Measurements from ENCODE around the gene GRB10.

Gene GRB10

DNA sequence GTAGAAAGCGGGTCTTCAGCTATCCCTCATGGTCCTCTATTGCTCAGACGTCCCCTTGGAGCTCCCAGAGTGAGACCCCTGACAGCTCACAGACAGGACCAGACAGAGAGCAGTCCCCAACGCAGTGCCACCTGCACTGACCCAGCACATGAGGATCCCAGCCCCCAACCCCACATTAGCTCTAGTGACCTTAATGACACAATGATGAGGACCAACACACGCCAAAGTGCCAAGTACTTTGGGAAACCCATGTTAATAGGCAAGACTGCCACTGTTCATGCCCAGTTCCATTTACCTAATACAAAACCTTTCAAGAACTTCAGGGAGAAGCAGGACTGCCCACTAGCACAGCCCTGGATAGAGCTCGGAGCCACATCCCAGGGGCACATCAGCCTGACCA lies 5.7 kb upstream of the GRB10 start:
- TF ChIP-seq, protein P1, sequence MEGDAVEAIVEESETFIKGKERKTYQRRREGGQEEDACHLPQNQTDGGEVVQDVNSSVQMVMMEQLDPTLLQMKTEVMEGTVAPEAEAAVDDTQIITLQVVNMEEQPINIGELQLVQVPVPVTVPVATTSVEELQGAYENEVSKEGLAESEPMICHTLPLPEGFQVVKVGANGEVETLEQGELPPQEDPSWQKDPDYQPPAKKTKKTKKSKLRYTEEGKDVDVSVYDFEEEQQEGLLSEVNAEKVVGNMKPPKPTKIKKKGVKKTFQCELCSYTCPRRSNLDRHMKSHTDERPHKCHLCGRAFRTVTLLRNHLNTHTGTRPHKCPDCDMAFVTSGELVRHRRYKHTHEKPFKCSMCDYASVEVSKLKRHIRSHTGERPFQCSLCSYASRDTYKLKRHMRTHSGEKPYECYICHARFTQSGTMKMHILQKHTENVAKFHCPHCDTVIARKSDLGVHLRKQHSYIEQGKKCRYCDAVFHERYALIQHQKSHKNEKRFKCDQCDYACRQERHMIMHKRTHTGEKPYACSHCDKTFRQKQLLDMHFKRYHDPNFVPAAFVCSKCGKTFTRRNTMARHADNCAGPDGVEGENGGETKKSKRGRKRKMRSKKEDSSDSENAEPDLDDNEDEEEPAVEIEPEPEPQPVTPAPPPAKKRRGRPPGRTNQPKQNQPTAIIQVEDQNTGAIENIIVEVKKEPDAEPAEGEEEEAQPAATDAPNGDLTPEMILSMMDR (conservative IDR thresholded peaks at IDR 0.05; ENCODE audit: low read depth, low read length), result no peak
- Histone ChIP-seq H2AFZ (ENCODE audit: low read depth) (no peak overlapping the region), H3K27me3 (ENCODE audit: insufficient read depth, low read depth) (no peaks in the 10 kb centered on the region), H4K20me1 (ENCODE audit: insufficient read depth) (0 out of 2 replicates have a peak, but pooled peaks cover 4% of the 10 kb centered on the region), H3K4me2 (no peak overlapping the region), H3K4me3 (IDR thresholded peaks at IDR 0.05; ENCODE audit: insufficient read depth, low read depth, low read length) (no peak overlapping the region), H3K4me1 (ENCODE audit: low read depth, poor library complexity, severe bottlenecking) (peaks cover 8% of the 10 kb centered on the region), H3K27ac (no peak overlapping the region), H3K9ac (no peak overlapping the region), H3K79me2 (ENCODE audit: insufficient read depth, low read depth) (peaks cover 27% of the 10 kb centered on the region; the same call in 1 of the 2 replicates), H3K36me3 (ENCODE audit: insufficient read depth) (no peaks in the 10 kb centered on the region)

DNA sequence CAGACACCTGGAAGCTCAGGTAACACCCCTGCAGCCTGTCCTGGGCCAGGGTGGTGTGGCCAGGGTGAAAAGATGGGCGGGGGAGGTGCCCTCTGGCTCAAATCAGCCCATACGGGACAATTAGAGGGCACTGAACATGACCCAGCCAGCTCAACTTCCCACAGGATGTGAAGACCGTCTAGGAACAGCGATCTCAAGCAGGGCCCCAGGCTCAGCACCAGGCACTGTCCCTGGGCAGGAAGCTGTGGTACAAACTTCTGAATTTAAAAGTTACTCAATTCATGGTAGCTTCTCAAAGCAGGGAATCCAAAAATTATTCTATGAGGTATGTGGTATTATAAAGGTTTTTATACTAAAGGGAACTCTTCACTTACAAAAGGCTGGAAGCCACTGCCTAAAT lies 5.1 kb upstream of the GRB10 start:
- Histone ChIP-seq H3K79me2 (ENCODE audit: insufficient read depth, low read depth) (peaks cover 27% of the 10 kb centered on the region; the same call in 1 of the 2 replicates), H4K20me1 (ENCODE audit: insufficient read depth) (0 out of 2 replicates have a peak, but pooled peaks cover 4% of the 10 kb centered on the region)
- TF ChIP-seq, protein P1 (conservative IDR thresholded peaks at IDR 0.05; ENCODE audit: low read depth, low read length), result no peak

DNA sequence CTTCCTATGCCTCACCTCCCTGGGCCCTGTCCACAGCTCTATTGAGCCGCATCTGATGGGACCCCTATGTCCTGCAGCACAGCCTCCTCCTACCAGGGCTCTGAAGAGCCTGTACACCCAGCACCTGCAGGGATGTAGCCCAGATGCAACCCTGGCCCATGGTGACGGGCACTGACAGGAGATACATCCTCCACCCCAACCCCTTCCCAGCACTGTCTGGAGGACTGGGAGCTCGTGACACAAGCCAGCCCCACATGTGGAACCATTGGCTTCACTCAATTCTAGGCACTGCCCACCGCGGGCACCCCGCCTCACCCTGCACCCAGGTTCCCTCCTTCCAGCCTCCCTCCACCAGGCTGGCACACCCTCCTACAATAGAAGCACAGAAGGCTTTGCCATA lies 2.6 kb upstream of the GRB10 start:
- peaks cover 12% of the 10 kb centered on the region; the same call in 1 of the 2 replicates for H3K79me2 ChIP-seq (ENCODE audit: insufficient read depth, low read depth)
- no peak overlapping the region for H2AFZ ChIP-seq (ENCODE audit: low read depth)

More for the DNA sequence above, 5.1 kb upstream of the GRB10 start:
- H3K27me3 ChIP-seq (ENCODE audit: insufficient read depth, low read depth), result no peaks in the 10 kb centered on the region
- no peak overlapping the region for H3K27ac ChIP-seq
- H3K4me1 ChIP-seq (ENCODE audit: low read depth, poor library complexity, severe bottlenecking), result peaks cover 8% of the 10 kb centered on the region
- no peaks in the 10 kb centered on the region for H3K36me3 ChIP-seq (ENCODE audit: insufficient read depth)
- H3K4me2 ChIP-seq, result no peak overlapping the region
- H2AFZ ChIP-seq (ENCODE audit: low read depth), result no peak overlapping the region
- no peak overlapping the region for H3K4me3 ChIP-seq (IDR thresholded peaks at IDR 0.05; ENCODE audit: insufficient read depth, low read depth, low read length)
- no peak overlapping the region for H3K9ac ChIP-seq

DNA sequence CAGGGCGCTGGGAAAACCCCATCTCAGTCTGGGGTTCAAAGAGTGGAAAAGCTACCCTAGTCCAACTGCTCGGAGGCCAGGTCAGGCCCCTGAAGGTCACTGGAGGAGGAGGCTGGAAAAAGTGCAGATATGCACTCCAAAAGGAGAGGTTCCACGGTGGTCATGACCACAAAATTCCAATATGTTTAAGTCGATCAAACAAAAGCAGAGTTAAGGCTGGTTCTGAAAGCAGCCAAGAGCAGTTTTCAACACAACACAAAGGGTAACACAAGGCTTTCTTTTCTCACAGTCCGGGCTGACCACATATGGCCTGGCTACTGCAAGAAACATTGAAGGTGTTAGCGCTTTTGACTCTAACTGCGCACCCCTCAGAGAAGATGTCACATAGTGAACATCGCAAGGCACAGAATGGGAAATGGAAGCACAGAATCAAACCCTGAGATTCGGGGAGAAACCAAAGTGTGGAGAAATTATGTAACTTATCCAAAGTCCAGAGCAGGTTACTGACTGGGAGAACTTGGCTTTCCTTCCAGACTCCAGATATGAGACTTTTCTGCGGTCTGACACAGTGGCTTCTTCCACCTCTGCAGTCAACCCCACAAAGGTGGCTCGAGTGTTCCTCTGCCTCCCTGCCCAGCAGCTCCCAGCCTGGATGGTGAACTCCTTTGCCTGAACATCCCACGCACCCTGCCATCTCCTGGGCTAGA lies 1.3 kb upstream of the GRB10 start:
- no peak overlapping the region for H3K4me2 ChIP-seq
- no peaks in the 10 kb centered on the region for H3K27me3 ChIP-seq (ENCODE audit: insufficient read depth, low read depth)
- no peak overlapping the region for H3K4me3 ChIP-seq (IDR thresholded peaks at IDR 0.05; ENCODE audit: insufficient read depth, low read depth, low read length)
- TF ChIP-seq, protein P1 (conservative IDR thresholded peaks at IDR 0.05; ENCODE audit: low read depth, low read length), result no peak
- H3K4me1 ChIP-seq (ENCODE audit: low read depth, poor library complexity, severe bottlenecking), result no peaks in the 10 kb centered on the region
- no peak overlapping the region for H3K27ac ChIP-seq
- H3K79me2 ChIP-seq (ENCODE audit: insufficient read depth, low read depth), result peaks cover 7% of the 10 kb centered on the region; the same call in 1 of the 2 replicates
- 0 out of 2 replicates have a peak, but pooled peaks cover 4% of the 10 kb centered on the region for H4K20me1 ChIP-seq (ENCODE audit: insufficient read depth)
- H3K9ac ChIP-seq, result no peak overlapping the region
- no peaks in the 10 kb centered on the region for H3K36me3 ChIP-seq (ENCODE audit: insufficient read depth)
- no peak overlapping the region for H2AFZ ChIP-seq (ENCODE audit: low read depth)

More for the DNA sequence above, 2.6 kb upstream of the GRB10 start:
- no peak overlapping the region for H3K4me2 ChIP-seq
- no peaks in the 10 kb centered on the region for H3K27me3 ChIP-seq (ENCODE audit: insufficient read depth, low read depth)
- no peak overlapping the region for H3K27ac ChIP-seq
- H3K4me1 ChIP-seq (ENCODE audit: low read depth, poor library complexity, severe bottlenecking), result no peaks in the 10 kb centered on the region
- TF ChIP-seq, protein P1 (conservative IDR thresholded peaks at IDR 0.05; ENCODE audit: low read depth, low read length), result no peak
- no peaks in the 10 kb centered on the region for H3K36me3 ChIP-seq (ENCODE audit: insufficient read depth)
- no peak overlapping the region for H3K4me3 ChIP-seq (IDR thresholded peaks at IDR 0.05; ENCODE audit: insufficient read depth, low read depth, low read length)
- H4K20me1 ChIP-seq (ENCODE audit: insufficient read depth), result 0 out of 2 replicates have a peak, but pooled peaks cover 4% of the 10 kb centered on the region
- no peak overlapping the region for H3K9ac ChIP-seq
